Liver (tissue), 3 donors: Measurements from ENCODE around the gene BCAR3.

ENCODE experiments used
- FOXA1 ChIP-seq: IDR thresholded peaks from 2 replicates; pipeline ENCODE4 v1.6.1; 2016; ENCODE audit warnings: antibody characterized with exemption
- GABPA ChIP-seq, 2 donors: IDR thresholded peaks in 1 of 2; conservative IDR thresholded peaks in 1 of 2; 2 replicates each; pipeline ENCODE4 v1.6.1; 2016; ENCODE audit warnings: antibody characterized with exemption in 2 of 2, mild to moderate bottlenecking in 1 of 2, moderate library complexity in 1 of 2
- JUND ChIP-seq, 2 donors: IDR thresholded peaks; 2 replicates each; pipeline ENCODE4 v1.6.1; 2016; ENCODE audit warnings: antibody characterized with exemption in 2 of 2
- TAF1 ChIP-seq: conservative IDR thresholded peaks from 2 replicates; pipeline ENCODE4 v1.6.1; 2016; ENCODE audit warnings: antibody characterized with exemption, mild to moderate bottlenecking
- TF ChIP-seq, protein P1 (sequence below): fragments of 150-350 bp; IDR thresholded peaks from 2 replicates; pipeline ENCODE4 v1.5.1; 2017; ENCODE audit warnings: improper control_type of control experiment, low read depth, low read length; ENCODE audit not compliant: missing input control
- TF ChIP-seq, protein P2 (sequence below): IDR thresholded peaks from 2 replicates; pipeline ENCODE4 v1.6.1; 2016; ENCODE audit warnings: antibody characterized with exemption
- TF ChIP-seq, protein P3 (sequence below): IDR thresholded peaks from 2 replicates; pipeline ENCODE4 v1.6.1; 2016; ENCODE audit warnings: antibody characterized with exemption, mild to moderate bottlenecking
- TF ChIP-seq, protein P4 (sequence below): IDR thresholded peaks from 2 replicates; pipeline ENCODE4 v1.6.1; 2016; ENCODE audit warnings: antibody characterized with exemption
- donor health status: healthy.
- donor health status: healthy.

DNA sequence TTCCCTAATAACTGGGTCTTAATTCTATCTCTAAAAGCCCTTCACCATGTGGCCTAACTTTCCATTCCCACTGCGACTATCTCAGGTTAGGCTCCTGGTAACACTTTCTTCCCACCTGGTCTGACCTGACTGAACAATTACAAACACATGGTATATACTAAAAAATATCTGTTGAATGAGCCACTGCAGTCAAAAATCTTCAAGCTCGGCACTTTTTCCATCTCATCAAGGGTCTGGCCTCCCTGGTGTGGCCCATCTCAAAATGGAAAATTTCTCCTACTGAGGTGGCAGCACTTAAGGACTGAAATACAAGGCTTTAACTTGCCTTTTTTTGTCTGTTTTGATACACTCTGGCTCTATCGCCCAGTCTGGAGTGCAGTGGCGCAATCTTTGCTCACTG is 48.3 kb downstream of the BCAR3 start:
- TF ChIP-seq, protein P1, sequence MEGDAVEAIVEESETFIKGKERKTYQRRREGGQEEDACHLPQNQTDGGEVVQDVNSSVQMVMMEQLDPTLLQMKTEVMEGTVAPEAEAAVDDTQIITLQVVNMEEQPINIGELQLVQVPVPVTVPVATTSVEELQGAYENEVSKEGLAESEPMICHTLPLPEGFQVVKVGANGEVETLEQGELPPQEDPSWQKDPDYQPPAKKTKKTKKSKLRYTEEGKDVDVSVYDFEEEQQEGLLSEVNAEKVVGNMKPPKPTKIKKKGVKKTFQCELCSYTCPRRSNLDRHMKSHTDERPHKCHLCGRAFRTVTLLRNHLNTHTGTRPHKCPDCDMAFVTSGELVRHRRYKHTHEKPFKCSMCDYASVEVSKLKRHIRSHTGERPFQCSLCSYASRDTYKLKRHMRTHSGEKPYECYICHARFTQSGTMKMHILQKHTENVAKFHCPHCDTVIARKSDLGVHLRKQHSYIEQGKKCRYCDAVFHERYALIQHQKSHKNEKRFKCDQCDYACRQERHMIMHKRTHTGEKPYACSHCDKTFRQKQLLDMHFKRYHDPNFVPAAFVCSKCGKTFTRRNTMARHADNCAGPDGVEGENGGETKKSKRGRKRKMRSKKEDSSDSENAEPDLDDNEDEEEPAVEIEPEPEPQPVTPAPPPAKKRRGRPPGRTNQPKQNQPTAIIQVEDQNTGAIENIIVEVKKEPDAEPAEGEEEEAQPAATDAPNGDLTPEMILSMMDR, result no peak
- TF ChIP-seq JUND (IDR thresholded peaks at IDR 0.05) (no peak), TAF1 (no peak), GABPA (IDR thresholded peaks at IDR 0.05 in 1 of 2, conservative IDR thresholded peaks at IDR 0.05 in 1 of 2) (no peak), FOXA1 (no peak)
- TF ChIP-seq, protein P2, sequence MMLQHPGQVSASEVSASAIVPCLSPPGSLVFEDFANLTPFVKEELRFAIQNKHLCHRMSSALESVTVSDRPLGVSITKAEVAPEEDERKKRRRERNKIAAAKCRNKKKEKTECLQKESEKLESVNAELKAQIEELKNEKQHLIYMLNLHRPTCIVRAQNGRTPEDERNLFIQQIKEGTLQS, result no peak
- TF ChIP-seq, protein P3, sequence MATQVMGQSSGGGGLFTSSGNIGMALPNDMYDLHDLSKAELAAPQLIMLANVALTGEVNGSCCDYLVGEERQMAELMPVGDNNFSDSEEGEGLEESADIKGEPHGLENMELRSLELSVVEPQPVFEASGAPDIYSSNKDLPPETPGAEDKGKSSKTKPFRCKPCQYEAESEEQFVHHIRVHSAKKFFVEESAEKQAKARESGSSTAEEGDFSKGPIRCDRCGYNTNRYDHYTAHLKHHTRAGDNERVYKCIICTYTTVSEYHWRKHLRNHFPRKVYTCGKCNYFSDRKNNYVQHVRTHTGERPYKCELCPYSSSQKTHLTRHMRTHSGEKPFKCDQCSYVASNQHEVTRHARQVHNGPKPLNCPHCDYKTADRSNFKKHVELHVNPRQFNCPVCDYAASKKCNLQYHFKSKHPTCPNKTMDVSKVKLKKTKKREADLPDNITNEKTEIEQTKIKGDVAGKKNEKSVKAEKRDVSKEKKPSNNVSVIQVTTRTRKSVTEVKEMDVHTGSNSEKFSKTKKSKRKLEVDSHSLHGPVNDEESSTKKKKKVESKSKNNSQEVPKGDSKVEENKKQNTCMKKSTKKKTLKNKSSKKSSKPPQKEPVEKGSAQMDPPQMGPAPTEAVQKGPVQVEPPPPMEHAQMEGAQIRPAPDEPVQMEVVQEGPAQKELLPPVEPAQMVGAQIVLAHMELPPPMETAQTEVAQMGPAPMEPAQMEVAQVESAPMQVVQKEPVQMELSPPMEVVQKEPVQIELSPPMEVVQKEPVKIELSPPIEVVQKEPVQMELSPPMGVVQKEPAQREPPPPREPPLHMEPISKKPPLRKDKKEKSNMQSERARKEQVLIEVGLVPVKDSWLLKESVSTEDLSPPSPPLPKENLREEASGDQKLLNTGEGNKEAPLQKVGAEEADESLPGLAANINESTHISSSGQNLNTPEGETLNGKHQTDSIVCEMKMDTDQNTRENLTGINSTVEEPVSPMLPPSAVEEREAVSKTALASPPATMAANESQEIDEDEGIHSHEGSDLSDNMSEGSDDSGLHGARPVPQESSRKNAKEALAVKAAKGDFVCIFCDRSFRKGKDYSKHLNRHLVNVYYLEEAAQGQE, result no peak
- TF ChIP-seq, protein P4, sequence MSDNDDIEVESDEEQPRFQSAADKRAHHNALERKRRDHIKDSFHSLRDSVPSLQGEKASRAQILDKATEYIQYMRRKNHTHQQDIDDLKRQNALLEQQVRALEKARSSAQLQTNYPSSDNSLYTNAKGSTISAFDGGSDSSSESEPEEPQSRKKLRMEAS, result no peak
